IMR-90 (cell line): Measurements from ENCODE around the gene CCNB1. TPM values are rescaled to one million over a fixed set of nuclear protein-coding genes. Genes with fewer than 3 reads are reported as not detected.
A peak's percentile ranks its signal among the peaks of the same experiment; 100 is the strongest.

ENCODE experiments used
- ATAC-seq: fragments of 200-7000 bp; cut with Tn5 transposase; 2 replicates; pipeline ENCODE4 v1.9.1; 2020; ENCODE audit warnings: low read depth, mild to moderate bottlenecking, moderate library complexity
- BruUV-seq: library from RNA; stranded (reverse); fragments of 400-500 nt; replicated peaks from 2 replicates; lab custom pipeline; 2021; lab: Mats Ljungman, UMichigan
- CTCF ChIA-PET: fragments of 300-600 bp; formaldehyde crosslinking; extraction: SDS; loops from one replicate; lab custom pipeline; 2021; ENCODE audit warnings: antibody characterized with exemption; lab: Yijun Ruan, JAX
- POLR2A ChIA-PET: fragments of 300-600 bp; sonication (Branson Sonifier 250); formaldehyde crosslinking; loops from one replicate; lab custom pipeline; 2022; ENCODE audit warnings: antibody characterized with exemption; ENCODE audit not compliant: unreplicated experiment; lab: Charles Lee
- DNase-seq: peaks from one replicate; pipeline ENCODE4 v3.0.0; 2013
- H2AFZ ChIP-seq: replicated peaks from 2 replicates; pipeline ENCODE3; 2013; ENCODE audit warnings: low read length, mild to moderate bottlenecking; ENCODE audit not compliant: poor library complexity
- H2AK5ac ChIP-seq: 2 replicates; pipeline ENCODE4 v1.6.1; 2013; ENCODE audit warnings: low read depth, low read length, inconsistent platforms
- H2AK9ac ChIP-seq: replicated peaks from 2 replicates; pipeline ENCODE3; 2013; ENCODE audit warnings: mild to moderate bottlenecking, low read depth, low read length, moderate library complexity; ENCODE audit not compliant: poor library complexity
- H2BK120ac ChIP-seq: 2 replicates; pipeline ENCODE4 v1.6.1; 2013; ENCODE audit warnings: low read depth, low read length, inconsistent platforms
- H2BK15ac ChIP-seq: 3 replicates; pipeline ENCODE4 v1.6.1; 2013; ENCODE audit warnings: low read depth, low read length, inconsistent platforms
- H2BK20ac ChIP-seq: 2 replicates; pipeline ENCODE4 v1.6.1; 2013; ENCODE audit warnings: low read depth, mild to moderate bottlenecking, inconsistent platforms, low read length, moderate library complexity
- H2BK5ac ChIP-seq: 2 replicates; pipeline ENCODE4 v1.6.1; 2013; ENCODE audit warnings: mild to moderate bottlenecking, low read depth, low read length, inconsistent platforms; ENCODE audit not compliant: poor library complexity, severe bottlenecking
- H3K14ac ChIP-seq: replicated peaks from 2 replicates; pipeline ENCODE4 v1.6.1; 2013; ENCODE audit warnings: low read depth, low read length, inconsistent platforms
- H3K18ac ChIP-seq: 2 replicates; pipeline ENCODE4 v1.6.1; 2013; ENCODE audit warnings: low read depth, low read length, control low read depth
- H3K23ac ChIP-seq: 2 replicates; pipeline ENCODE4 v1.6.1; 2013; ENCODE audit warnings: low read depth, low read length, inconsistent platforms
- H3K27ac ChIP-seq: 2 replicates; pipeline ENCODE4 v1.5.1; 2013; ENCODE audit warnings: mild to moderate bottlenecking, control low read depth, low read length; ENCODE audit not compliant: insufficient read depth
- H3K27me3 ChIP-seq: 2 replicates; pipeline ENCODE4 v1.6.1; 2013; ENCODE audit warnings: low read length; ENCODE audit not compliant: control insufficient read depth, insufficient read depth
- H3K36me3 ChIP-seq: 2 replicates; pipeline ENCODE4 v1.6.1; 2013; ENCODE audit warnings: low read length, mixed read lengths; ENCODE audit not compliant: control insufficient read depth, insufficient read depth
- H3K4ac ChIP-seq: 2 replicates; pipeline ENCODE4 v1.6.1; 2013; ENCODE audit warnings: low read depth, low read length, inconsistent platforms
- H3K4me1 ChIP-seq: 2 replicates; pipeline ENCODE4 v1.6.1; 2013; ENCODE audit warnings: low read length, mixed read lengths; ENCODE audit not compliant: control insufficient read depth, insufficient read depth
- H3K4me2 ChIP-seq: 2 replicates; pipeline ENCODE4 v1.6.1; 2013; ENCODE audit warnings: low read depth, mild to moderate bottlenecking, control low read depth, low read length, moderate library complexity
- H3K4me3 ChIP-seq: 2 replicates; pipeline ENCODE4 v1.5.1; 2013; ENCODE audit warnings: low read depth, mild to moderate bottlenecking, control low read depth, low read length, moderate library complexity; ENCODE audit not compliant: insufficient read depth
- H3K56ac ChIP-seq: 2 replicates; pipeline ENCODE4 v1.6.1; 2013; ENCODE audit warnings: low read length, inconsistent platforms; ENCODE audit not compliant: insufficient read depth; ENCODE audit errors: extremely low read depth
- H3K79me1 ChIP-seq, 2 experiments: 2 replicates each; pipeline ENCODE4 v1.6.1; 2013; ENCODE audit warnings: low read length in 2 of 2, inconsistent platforms in 1 of 2, low read depth in 1 of 2
- H3K9ac ChIP-seq: 2 replicates; pipeline ENCODE4 v1.6.1; 2013; ENCODE audit warnings: low read depth, low read length, control low read depth
- H3K9me1 ChIP-seq: 2 replicates; pipeline ENCODE4 v1.6.1; 2013; ENCODE audit warnings: low read length, inconsistent platforms; ENCODE audit not compliant: insufficient read depth
- H3K9me3 ChIP-seq: 2 replicates; pipeline ENCODE4 v1.6.1; 2013; ENCODE audit warnings: low read length; ENCODE audit not compliant: control insufficient read depth, insufficient read depth
- H4K20me1 ChIP-seq: 2 replicates; pipeline ENCODE4 v1.6.1; 2013; ENCODE audit warnings: low read length, inconsistent platforms; ENCODE audit not compliant: insufficient read depth
- H4K5ac ChIP-seq: 2 replicates; pipeline ENCODE4 v1.6.1; 2013; ENCODE audit warnings: mild to moderate bottlenecking, low read depth, low read length, control low read depth
- H4K8ac ChIP-seq, 2 experiments: 2 replicates each; pipeline ENCODE4 v1.6.1; 2013; ENCODE audit warnings: low read depth in 2 of 2, low read length in 2 of 2, control low read depth in 1 of 2, inconsistent platforms in 1 of 2
- H4K91ac ChIP-seq: 2 replicates; pipeline ENCODE4 v1.6.1; 2013; ENCODE audit warnings: low read depth, low read length, inconsistent platforms; ENCODE audit not compliant: insufficient read depth
- BHLHE40 ChIP-seq: fragments of 150-350 bp; IDR thresholded peaks from 2 replicates; pipeline ENCODE4 v1.6.1; 2016; ENCODE audit warnings: mild to moderate bottlenecking, low read depth, low read length
- CHD1 ChIP-seq: IDR thresholded peaks from 2 replicates; pipeline ENCODE4 v1.6.1; 2012; ENCODE audit warnings: low read depth, low read length, improper control_type of control experiment
- MAFK ChIP-seq: IDR thresholded peaks from 2 replicates; pipeline ENCODE4 v1.6.1; 2012; ENCODE audit warnings: low read depth, low read length, improper control_type of control experiment
- NFE2L2 ChIP-seq: fragments of 150-350 bp; IDR thresholded peaks from 2 replicates; pipeline ENCODE4 v1.6.1; 2016; ENCODE audit warnings: low read depth, mild to moderate bottlenecking, low read length
- RFX5 ChIP-seq: IDR thresholded peaks from 2 replicates; pipeline ENCODE4 v1.8.0; 2012; ENCODE audit warnings: low read depth, mild to moderate bottlenecking, low read length, moderate library complexity
- WGBS, 2 experiments: methylation state at CpG; one replicate each; pipeline versions ENCODE4 v1.1.5 to v1.1.7; 2013; ENCODE audit warnings: missing lambda C conversion rate in 2 of 2; ENCODE audit not compliant: insufficient read length in 1 of 2; ENCODE audit errors: extremely low coverage in 2 of 2; 5-methylcytosine and 5-hydroxymethylcytosine counted together
- dilution Hi-C: fragments of 300-500 bp; cut with HindIII; formaldehyde crosslinking; loops from one replicate; pipeline ENCODE4 v1.14.3; 2018; ENCODE audit warnings: low sequenced_read_pairs; ENCODE audit not compliant: unreplicated experiment
- in situ Hi-C: fragments of 300-500 bp; cut with MboI; formaldehyde crosslinking; loops from 3 replicates; pipeline ENCODE4 v1.14.3; 2019; ENCODE audit warnings: low sequenced_read_pairs, inconsistent platforms, mixed read lengths
- intact Hi-C: fragments of 100-400 bp; cut with micrococcal nuclease; formaldehyde crosslinking; loops from 2 replicates; pipeline ENCODE4 v1.10.0; 2022
- polyA plus RNA-seq, 3 experiments: library from polyadenylated mRNA; depleted of rRNA; stranded (reverse); fragments of >200 nt; gene quantifications; 2 replicates each; pipeline ENCODE4 v1.2.3, GENCODE V29; 2012; ENCODE audit warnings: low replicate concordance in 1 of 3
- total RNA-seq: library from RNA; depleted of rRNA; stranded (reverse); fragments of >200 nt; gene quantifications from 2 replicates; pipeline ENCODE4 v1.2.3, GENCODE V29; 2012
- TF ChIP-seq, protein P1 (sequence below): conservative IDR thresholded peaks from 2 replicates; pipeline ENCODE4 v1.5.1; 2012; ENCODE audit warnings: mild to moderate bottlenecking, low read depth, low read length, improper control_type of control experiment

Gene CCNB1
- total and polyA plus RNA-seq, 2 of the 4 experiments (the other 2 are of a cell fraction): 83.3 to 160 TPM

DNA sequence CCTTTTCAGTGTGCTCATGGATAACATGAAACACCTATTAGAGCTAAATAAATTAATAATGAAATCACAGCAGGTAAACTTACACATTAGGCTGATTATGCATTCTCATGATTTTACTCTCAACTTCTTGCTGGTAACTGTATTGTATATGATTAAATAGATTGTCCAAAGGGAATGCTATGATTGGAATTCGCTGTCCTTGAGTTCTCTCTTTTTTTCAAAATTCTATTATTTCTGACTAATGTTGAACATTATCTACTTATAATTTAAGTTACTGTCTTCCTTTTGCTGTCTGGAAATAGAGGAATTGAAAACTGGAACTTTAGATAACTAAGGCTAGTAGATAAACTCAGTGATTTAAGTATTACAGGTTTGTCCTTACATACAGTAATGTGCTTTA, 35.5 kb downstream of the CCNB1 start:
- no peak overlapping the region for H4K91ac ChIP-seq
- H3K9me1 ChIP-seq: no peaks in the 10 kb centered on the region
- no peaks in the 10 kb centered on the region; the same call in 1 of the 2 replicates for H3K4me1 ChIP-seq
- no peaks in the 10 kb centered on the region for H3K27me3 ChIP-seq
- H2BK5ac ChIP-seq: peak overlapping the region; percentile 65
- no peaks in the 10 kb centered on the region for H3K36me3 ChIP-seq
- no peak overlapping the region for H3K4me3 ChIP-seq
- CTCF ChIA-PET: no interaction called here
- H3K79me1 ChIP-seq: no peaks in the 10 kb centered on the region; a peak in 1 of 4 replicates
- no peak overlapping the region for H3K9ac ChIP-seq
- intact Hi-C loops (no loop called here), dilution Hi-C loops (no loop called here), in situ Hi-C loops (no loop called here)
- H4K8ac ChIP-seq: peak overlapping the region in 1 of 2 experiments; percentile 9; a peak in 1 of 4 replicates
- WGBS, 2 experiments: no CpG with 5 or more reads among the region's 1 CpG
- no peak overlapping the region for H3K4ac ChIP-seq
- no peak overlapping the region for H2BK120ac ChIP-seq
- H3K56ac ChIP-seq: no peak overlapping the region
- H2BK20ac ChIP-seq: no peak overlapping the region
- H4K5ac ChIP-seq: no peak overlapping the region
- H3K27ac ChIP-seq: no peak overlapping the region
- no peaks in the 10 kb centered on the region for H3K9me3 ChIP-seq
- H3K14ac ChIP-seq: no peak overlapping the region
- POLR2A ChIA-PET: no interaction called here
- DNase-seq (peak; percentile 43), ATAC-seq (peak; percentile 66)
- H4K20me1 ChIP-seq: no peaks in the 10 kb centered on the region
- no peak overlapping the region for H2BK15ac ChIP-seq
- no peak overlapping the region for H3K23ac ChIP-seq
- H2AK5ac ChIP-seq: no peak overlapping the region
- no peak overlapping the region for H3K4me2 ChIP-seq
- BruUV-seq: no TSS peak
- H2AK9ac ChIP-seq: no peak overlapping the region
- H3K18ac ChIP-seq: no peak overlapping the region
- H2AFZ ChIP-seq: no peak overlapping the region
- TF ChIP-seq RFX5: no peak
- TF ChIP-seq NFE2L2: no peak
- no peak for TF ChIP-seq BHLHE40
- 0 out of 2 replicates have a peak, but pooled peaks have one; percentile 1 for TF ChIP-seq MAFK
- TF ChIP-seq CHD1: no peak
- TF ChIP-seq, protein P1, sequence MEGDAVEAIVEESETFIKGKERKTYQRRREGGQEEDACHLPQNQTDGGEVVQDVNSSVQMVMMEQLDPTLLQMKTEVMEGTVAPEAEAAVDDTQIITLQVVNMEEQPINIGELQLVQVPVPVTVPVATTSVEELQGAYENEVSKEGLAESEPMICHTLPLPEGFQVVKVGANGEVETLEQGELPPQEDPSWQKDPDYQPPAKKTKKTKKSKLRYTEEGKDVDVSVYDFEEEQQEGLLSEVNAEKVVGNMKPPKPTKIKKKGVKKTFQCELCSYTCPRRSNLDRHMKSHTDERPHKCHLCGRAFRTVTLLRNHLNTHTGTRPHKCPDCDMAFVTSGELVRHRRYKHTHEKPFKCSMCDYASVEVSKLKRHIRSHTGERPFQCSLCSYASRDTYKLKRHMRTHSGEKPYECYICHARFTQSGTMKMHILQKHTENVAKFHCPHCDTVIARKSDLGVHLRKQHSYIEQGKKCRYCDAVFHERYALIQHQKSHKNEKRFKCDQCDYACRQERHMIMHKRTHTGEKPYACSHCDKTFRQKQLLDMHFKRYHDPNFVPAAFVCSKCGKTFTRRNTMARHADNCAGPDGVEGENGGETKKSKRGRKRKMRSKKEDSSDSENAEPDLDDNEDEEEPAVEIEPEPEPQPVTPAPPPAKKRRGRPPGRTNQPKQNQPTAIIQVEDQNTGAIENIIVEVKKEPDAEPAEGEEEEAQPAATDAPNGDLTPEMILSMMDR: no peak
